Pancreas (tissue), 10 donors: ENCODE results near the gene ABL2. TPM values are rescaled to one million over a fixed set of nuclear protein-coding genes. Genes with fewer than 3 reads are reported as not detected.

Experiments used
- ATAC-seq, 4 donors: fragments of 200-7000 bp; cut with Tn5 transposase; one replicate each; pipeline versions ENCODE4 v1.8.0 to v1.9.1; 2020; ENCODE audit warnings: mild to moderate bottlenecking in 4 of 4, moderate library complexity in 4 of 4
- DNase-seq, 6 donors: peaks; one replicate each; pipeline ENCODE4 v3.0.0-alpha.2; 2020
- FAIRE-seq: peaks from 2 replicates; lab custom pipeline; 2012; peaks lifted over from hg19 to GRCh38; lab: Jason Lieb, UNC
- H3K27ac ChIP-seq, 4 donors: fragments of 200-600 bp; sonication (generic); 1 replicate in 3 of 4; 2 replicates in 1 of 4; pipeline versions ENCODE4 v1.5.0 to v1.8.0; 2020
- H3K27me3 ChIP-seq, 4 donors: fragments of 200-600 bp; one replicate each; pipeline ENCODE4 v1.8.0; 2021
- H3K36me3 ChIP-seq, 3 donors: fragments of 200-600 bp; sonication (generic) in 1 of 3; one replicate each; pipeline versions ENCODE4 v1.5.0 to v1.8.0; 2020 to 2021
- H3K4me1 ChIP-seq, 3 donors: fragments of 200-600 bp; one replicate each; pipeline ENCODE4 v1.8.0; 2021
- H3K4me3 ChIP-seq, 4 donors: fragments of 200-600 bp; sonication (generic) in 2 of 4; one replicate each; pipeline versions ENCODE4 v1.5.0 to v1.8.0; 2020 to 2021
- H3K9me3 ChIP-seq, 4 donors: fragments of 200-600 bp; one replicate each; pipeline ENCODE4 v1.8.0; 2021
- CTCF ChIP-seq, 4 donors: fragments of 200-600 bp; sonication (generic) in 3 of 4; IDR thresholded peaks; one replicate each; pipeline versions ENCODE4 v1.5.0 to v1.8.0; 2021; ENCODE audit warnings: antibody characterized with exemption in 4 of 4
- WGBS, 2 donors: extraction: QIAGEN DNeasy Blood & Tissue Kit; methylation state at CpG; one replicate each; pipeline ENCODE4 v1.1.7; 2013; 5-methylcytosine and 5-hydroxymethylcytosine counted together
- intact Hi-C, 3 donors: fragments of 100-400 bp; cut with DNase I; formaldehyde crosslinking; loops; one replicate each; pipeline versions ENCODE4 v1.11.1 to v1.14.2; 2022
- polyA plus RNA-seq, 2 donors: library from polyadenylated mRNA; stranded (reverse); fragments of 200-250 nt; gene quantifications; one replicate each; pipeline ENCODE4 v1.2.3, GENCODE V29; 2013
- total RNA-seq, 6 donors: library from RNA; stranded (reverse); fragmentation: NEBNext Ultra II Directional in 4 of 6; extraction: Animal tissue kit (Norgen Biotek cat#: 25700) in 4 of 6; gene quantifications; one replicate each; pipeline versions ENCODE4 v1.2.1 to v1.2.4, GENCODE V29; 2021 to 2023
- donor health status: healthy with polysubstance abuse.
- donor health status: DM: no; HTN: no; CAD: no; lungs with moderate emphysema.
- donor health status: DM: no; HTN: no; CAD: no.
- donor health status: control.
- donor health status: control.
- donor health status: Bipolar disorder and iron deficiency.
- donor health status: DM: yes; HTN: yes; CAD: no.
- donor health status: DM: no; HTN: no; CAD: no.
- donor health status: DM: no; HTN: no; CAD: no.
- donor health status: DM: yes; HTN: yes; CAD: no.

ABL2 gene
- total and polyA plus RNA-seq, 8 donors: 3.4 to 13.8 (median 8.9) TPM

DNA sequence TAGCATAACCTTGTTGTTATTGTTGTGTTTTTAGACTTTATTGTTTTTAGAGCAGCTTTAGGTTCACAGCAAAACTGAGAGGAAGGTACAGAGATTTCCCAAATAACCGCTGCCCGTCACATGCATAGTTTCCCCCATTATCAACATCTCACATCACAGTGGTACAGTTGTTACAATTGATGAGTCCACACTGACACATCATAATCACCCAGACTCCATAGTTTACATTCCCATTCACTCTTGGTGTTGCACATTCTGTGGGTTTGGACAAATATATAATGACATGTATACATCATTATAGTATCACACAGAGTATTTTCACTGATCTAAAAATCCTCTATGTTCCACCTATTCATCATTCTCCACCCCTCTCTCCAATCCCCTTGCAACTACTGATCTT, 173.5 kb downstream of the ABL2 start:
- intact Hi-C loops: no loop called here
- WGBS, 2 donors: 96 to 98% methylated on average over 2 of the region's 2 CpGs
- no peak overlapping the region for H3K4me3 ChIP-seq
- TF ChIP-seq CTCF (IDR thresholded peaks at IDR 0.05): no peak
- peaks cover 0 to 8% (median 0%) of the 10 kb centered on the region in 3 donors for H3K36me3 ChIP-seq
- no peak overlapping the region for H3K27ac ChIP-seq
- no peaks in the 10 kb centered on the region for H3K4me1 ChIP-seq
- ATAC-seq: no peak
- no peaks in the 10 kb centered on the region for H3K9me3 ChIP-seq
- no peaks in the 10 kb centered on the region for H3K27me3 ChIP-seq
- no peak for DNase-seq
- FAIRE-seq: no peak

- no peaks in the 10 kb centered on the region for H3K9me3 ChIP-seq
- no peak for FAIRE-seq
- no peak for ATAC-seq
- H3K27me3 ChIP-seq: no peaks in the 10 kb centered on the region
- 75 to 82% methylated on average over 2 of the region's 2 CpGs for WGBS, 2 donors
- H3K4me1 ChIP-seq: no peaks in the 10 kb centered on the region
- TF ChIP-seq CTCF (IDR thresholded peaks at IDR 0.05): no peak
- H3K36me3 ChIP-seq: peaks cover 0 to 8% (median 0%) of the 10 kb centered on the region in 3 donors
- no peak overlapping the region for H3K27ac ChIP-seq
- H3K4me3 ChIP-seq: no peak overlapping the region
- DNase-seq: no peak
- intact Hi-C loops: no loop called here
Observed at GRCh38 chr1:179053486-179053885, 176.0 kb downstream of the ABL2 start.

DNA sequence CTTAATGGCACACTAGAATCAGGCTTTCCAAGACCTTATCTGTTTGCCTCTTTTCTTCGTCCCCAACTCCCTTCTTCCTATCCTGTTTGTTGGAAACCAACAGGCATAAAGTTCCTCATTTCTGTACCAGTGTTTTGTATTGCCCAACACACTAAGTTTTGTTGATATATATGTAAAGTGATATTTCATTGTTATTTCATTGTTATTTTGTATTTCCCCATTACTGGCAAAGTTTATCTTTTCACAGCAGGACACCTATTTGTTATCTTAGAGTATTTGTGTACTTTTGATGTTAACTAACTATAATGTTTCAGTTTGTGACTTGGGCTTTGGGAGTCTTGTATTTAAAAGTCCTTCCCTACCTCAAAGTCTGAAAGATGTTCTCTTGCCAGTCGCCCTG, 176.7 kb downstream of the ABL2 start:
- H3K36me3 ChIP-seq: peaks cover 0 to 8% (median 0%) of the 10 kb centered on the region in 3 donors
- intact Hi-C loops: no loop called here
- DNase-seq (no peak), FAIRE-seq (no peak), ATAC-seq (no peak)
- no peaks in the 10 kb centered on the region for H3K27me3 ChIP-seq
- no peaks in the 10 kb centered on the region for H3K4me1 ChIP-seq
- TF ChIP-seq CTCF (IDR thresholded peaks at IDR 0.05): no peak
- no peaks in the 10 kb centered on the region for H3K9me3 ChIP-seq
- 78 to 84% methylated on average over 2 of the region's 2 CpGs for WGBS, 2 donors
- no peak overlapping the region for H3K4me3 ChIP-seq
- H3K27ac ChIP-seq: no peak overlapping the region

Other genes starting within 250 kb of the ABL2 start
- gene FAM20B, start 203.8 kb downstream of the ABL2 start, total RNA-seq: 10 to 100 TPM; 13.2 to 24.6 (median 17.9) TPM
- gene FAM20B, start 203.8 kb downstream of the ABL2 start, polyA plus RNA-seq: 10 to 100 TPM in 1 of 2 donors, 1 to 10 TPM in 1; 5.4 to 10.3 TPM
- gene TOR3A, start 147.6 kb downstream of the ABL2 start, total RNA-seq: 10 to 100 TPM in 5 of 6 donors, 1 to 10 TPM in 1; 8.3 to 16.3 (median 13.1) TPM
- 10 to 100 TPM in 1 of 2 donors, 1 to 10 TPM in 1; 8.7 to 20.0 TPM for gene TOR3A, start 147.6 kb downstream of the ABL2 start, polyA plus RNA-seq
- 10 to 100 TPM; 29.7 to 66.8 (median 43.1) TPM for gene SOAT1, start 64.1 kb upstream of the ABL2 start, total RNA-seq
- gene SOAT1, start 64.1 kb upstream of the ABL2 start, polyA plus RNA-seq: 10 to 100 TPM in 1 of 2 donors, 1 to 10 TPM in 1; 6.8 to 12.9 TPM
- under 1 TPM in 4 of 6 donors, not detected in 2; 0.09 to 0.42 (median 0.30) TPM for gene AXDND1, start 136.3 kb upstream of the ABL2 start, total RNA-seq
- gene AXDND1, start 136.3 kb upstream of the ABL2 start, polyA plus RNA-seq: under 1 TPM; 0.34 to 0.45 TPM